ENCODE results near the gene RAB6C. TPM values are rescaled to one million over a fixed set of nuclear protein-coding genes. Genes with fewer than 3 reads are reported as not detected.

The RAB6C gene
- total and polyA plus RNA-seq, 2 of the 8 experiments (the other 6 are each of a cell fraction or from before 2014, with no cell fraction given): 0.03 to 0.09 TPM

GRCh38 chr2:129957891-129958290, 21.6 kb upstream of the RAB6C start:
- CTCF ChIA-PET (ENCODE audit: partially characterized antibody): no interaction called here
- Histone ChIP-seq H2BK15ac (ENCODE audit: low read length) (no peak overlapping the region), H2BK20ac (ENCODE audit: low read length) (no peak overlapping the region), H3K23me2 (ENCODE audit: low read depth, low read length) (no peaks in the 10 kb centered on the region), H4K91ac (replicated peaks; ENCODE audit: insufficient read length, low read length) (no peak overlapping the region), H3K23ac (ENCODE audit: insufficient read length) (no peak overlapping the region), H2BK120ac (replicated peaks; ENCODE audit: low read depth, low read length) (no peak overlapping the region), H3K79me1 (ENCODE audit: low read depth, low read length) (no peaks in the 10 kb centered on the region), H4K8ac (ENCODE audit: extremely low read depth, insufficient read depth, low read length) (no peak overlapping the region), H3K79me2 (ENCODE audit: control insufficient read depth in 1 of 2, insufficient read depth in 2 of 2, low read length in 2 of 2) (no peaks in the 10 kb centered on the region), H2AK5ac (ENCODE audit: low read depth, low read length) (no peak overlapping the region), H2AFZ (ENCODE audit: low read length) (peak overlapping the region; percentile 62; the same call in 1 of the 2 replicates), H3K27me3 (replicated peaks in 1 of 4; ENCODE audit: control insufficient read depth in 3 of 4, extremely low read depth in 1 of 4, insufficient read depth in 3 of 4, low read length in 3 of 4) (no peaks in the 10 kb centered on the region), H3K36me3 (ENCODE audit: control insufficient read depth in 2 of 4, insufficient read depth in 4 of 4, low read length in 3 of 4) (no peaks in the 10 kb centered on the region), H4K5ac (ENCODE audit: insufficient read length, low read depth, low read length) (no peak overlapping the region), H4K20me1 (replicated peaks in 1 of 2; ENCODE audit: control insufficient read depth in 1 of 2, insufficient read depth in 2 of 2, low read length in 2 of 2) (no peaks in the 10 kb centered on the region), H2BK5ac (ENCODE audit: low read depth, low read length) (no peak overlapping the region), H3K4ac (replicated peaks; ENCODE audit: insufficient read length, low read depth, low read length) (no peak overlapping the region), H3K4me3 (ENCODE audit: extremely low read depth in 1 of 4, insufficient read depth in 2 of 4, low read depth in 3 of 4, low read length in 4 of 4) (no peak overlapping the region), H3K56ac (replicated peaks; ENCODE audit: insufficient read length, low read depth, low read length) (no peak overlapping the region), H3K27ac (ENCODE audit: low read depth, low read length) (no peak overlapping the region), H3K9me3 (ENCODE audit: insufficient read depth in 2 of 2, low read depth in 1 of 2, low read length in 1 of 2) (no peaks in the 10 kb centered on the region), H3K14ac (ENCODE audit: insufficient read length) (no peak overlapping the region), H3K9ac (replicated peaks in 1 of 4; ENCODE audit: extremely low read depth in 1 of 4, low read depth in 3 of 4, low read length in 3 of 4) (no peak overlapping the region), H3K18ac (ENCODE audit: extremely low read depth, low read length) (no peak overlapping the region), H2BK12ac (ENCODE audit: low read depth, low read length) (no peak overlapping the region), H3K4me2 (ENCODE audit: insufficient read depth in 1 of 2, low read depth in 2 of 2, low read length in 2 of 2) (no peak overlapping the region), H3K4me1 (replicated peaks in 1 of 4; ENCODE audit: control insufficient read depth in 3 of 4, insufficient read depth in 4 of 4, low read length in 3 of 4) (peaks cover 0 to 3% (median 0%) of the 10 kb centered on the region in 4 experiments; a peak in 1 of 7 replicates)
- WGBS, 2 experiments (ENCODE audit: extremely low coverage in 1 of 2, insufficient coverage in 1 of 2, insufficient read length in 1 of 2, insufficient replicate concordance in 2 of 2, low coverage in 1 of 2, low lambda C conversion rate in 2 of 2, missing lambda C conversion rate in 1 of 2): 88% methylated on average over 4 of the region's 4 CpGs; no CpG with 5 or more reads in 1 of the 2 experiments
- FAIRE-seq (no peak), DNase-seq (ENCODE audit: low read depth in 1 of 2, low spot score in 2 of 2) (no peak)
- POLR2A ChIA-PET (ENCODE audit: partially characterized antibody): no interaction called here
- TF ChIP-seq CHD1 (IDR thresholded peaks at IDR 0.05; ENCODE audit: low read depth, low read length) (no peak), BCL11A (IDR thresholded peaks at IDR 0.05; ENCODE audit: low read depth in 2 of 2, low read length in 2 of 2) (no peak), JUND (IDR thresholded peaks at IDR 0.05; ENCODE audit: low read length) (no peak), USF2 (IDR thresholded peaks at IDR 0.05; ENCODE audit: low read length) (no peak), PHF8 (conservative IDR thresholded peaks at IDR 0.05; ENCODE audit: low read depth, low read length) (no peak), SUZ12 (IDR thresholded peaks at IDR 0.05; ENCODE audit: low read length) (no peak), ATF3 (IDR thresholded peaks at IDR 0.05; ENCODE audit: insufficient read depth, low read depth, low read length) (no peak), JUN (IDR thresholded peaks at IDR 0.05; ENCODE audit: low read depth, low read length) (no peak), POLR2A (IDR thresholded peaks at IDR 0.05; ENCODE audit: control extremely low read depth in 1 of 2, low read depth in 2 of 2, low read length in 2 of 2) (no peak), RAD21 (IDR thresholded peaks at IDR 0.05 in 1 of 2, conservative IDR thresholded peaks at IDR 0.05 in 1 of 2; ENCODE audit: low read depth in 2 of 2, low read length in 2 of 2) (no peak), BRCA1 (IDR thresholded peaks at IDR 0.05; ENCODE audit: low read depth, low read length) (no peak), SRF (IDR thresholded peaks at IDR 0.05; ENCODE audit: low read depth, low read length) (no peak)
- TF ChIP-seq, protein P1, sequence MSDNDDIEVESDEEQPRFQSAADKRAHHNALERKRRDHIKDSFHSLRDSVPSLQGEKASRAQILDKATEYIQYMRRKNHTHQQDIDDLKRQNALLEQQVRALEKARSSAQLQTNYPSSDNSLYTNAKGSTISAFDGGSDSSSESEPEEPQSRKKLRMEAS (IDR thresholded peaks at IDR 0.05): no peak
